Ramos (cell line): Measurements from ENCODE around the gene CALML5.

Source experiments
- in situ Hi-C: fragments of 300-500 bp; cut with MboI; formaldehyde crosslinking; loops from one replicate; pipeline ENCODE4 v1.14.3; 2022; ENCODE audit warnings: low sequenced_read_pairs; ENCODE audit not compliant: unreplicated experiment

CALML5 gene

DNA sequence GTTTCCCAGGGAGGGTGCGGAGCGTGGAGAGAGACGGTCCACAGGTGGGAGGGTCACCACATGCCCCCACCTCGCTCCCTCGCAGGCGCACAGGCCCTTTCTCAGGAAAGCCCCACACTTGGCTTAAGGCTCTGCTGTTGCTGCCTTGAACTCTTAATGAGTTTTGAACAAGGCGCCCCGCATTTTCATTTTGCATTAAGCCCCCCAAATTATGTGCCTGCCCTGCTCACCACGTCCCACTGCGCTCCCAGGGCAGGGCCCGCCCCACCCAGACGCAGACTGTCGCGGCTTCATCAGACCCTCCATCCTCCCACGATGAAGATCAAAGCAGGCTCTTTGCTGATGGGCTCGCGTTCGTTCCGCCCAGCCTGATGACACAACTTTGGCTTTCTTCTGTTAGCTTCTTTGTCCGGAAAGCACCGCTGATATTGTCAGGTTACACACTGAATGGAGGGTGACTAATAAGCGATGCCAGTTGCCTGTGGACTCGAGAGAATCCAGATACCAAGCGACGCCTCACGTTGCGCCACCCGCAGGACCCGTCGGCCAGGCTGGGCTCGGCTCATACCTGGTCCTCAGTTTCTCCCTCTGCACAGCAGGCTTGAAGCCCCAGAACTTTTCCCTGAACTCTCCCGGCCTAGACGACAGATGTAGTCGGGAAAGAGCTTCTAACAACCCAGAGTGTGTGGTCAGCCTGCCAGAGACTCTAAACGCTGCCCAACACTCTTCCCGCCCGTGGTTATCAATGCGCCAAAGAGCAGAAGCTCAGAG, 34.9 kb upstream of the CALML5 start:
- in situ Hi-C loops, result no loop called here

DNA sequence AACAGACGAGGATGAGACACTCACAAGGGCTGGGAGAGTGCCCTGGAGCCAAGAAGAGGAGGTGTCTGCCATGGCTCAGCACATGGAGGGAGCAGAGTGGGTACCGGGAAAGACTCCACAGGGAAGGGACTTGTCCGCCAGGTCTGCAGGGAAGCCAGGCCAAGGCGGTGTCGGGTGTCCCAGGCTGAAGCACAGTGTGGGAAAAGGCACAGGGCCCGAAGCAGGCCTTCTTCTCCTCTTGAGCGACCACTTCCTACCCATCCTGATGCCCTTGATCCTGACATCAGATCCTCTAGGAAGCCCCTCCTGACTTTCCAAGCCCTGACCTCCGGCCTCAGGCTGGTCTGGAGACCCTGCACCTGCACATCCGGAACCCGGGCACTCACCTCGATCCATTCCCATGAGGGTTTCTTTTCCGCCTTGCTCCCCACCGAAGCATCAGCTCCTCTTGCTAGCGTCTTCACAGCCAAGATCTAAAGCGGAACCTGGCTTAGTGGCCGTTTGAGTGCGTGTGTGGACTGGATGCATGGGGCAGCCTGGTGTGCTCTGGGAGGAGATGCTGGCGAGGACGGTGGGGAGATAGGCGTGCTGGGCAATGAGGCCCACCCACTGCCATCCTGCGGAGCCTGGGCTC, 33.8 kb upstream of the CALML5 start:
- in situ Hi-C loops, result no loop called here

DNA sequence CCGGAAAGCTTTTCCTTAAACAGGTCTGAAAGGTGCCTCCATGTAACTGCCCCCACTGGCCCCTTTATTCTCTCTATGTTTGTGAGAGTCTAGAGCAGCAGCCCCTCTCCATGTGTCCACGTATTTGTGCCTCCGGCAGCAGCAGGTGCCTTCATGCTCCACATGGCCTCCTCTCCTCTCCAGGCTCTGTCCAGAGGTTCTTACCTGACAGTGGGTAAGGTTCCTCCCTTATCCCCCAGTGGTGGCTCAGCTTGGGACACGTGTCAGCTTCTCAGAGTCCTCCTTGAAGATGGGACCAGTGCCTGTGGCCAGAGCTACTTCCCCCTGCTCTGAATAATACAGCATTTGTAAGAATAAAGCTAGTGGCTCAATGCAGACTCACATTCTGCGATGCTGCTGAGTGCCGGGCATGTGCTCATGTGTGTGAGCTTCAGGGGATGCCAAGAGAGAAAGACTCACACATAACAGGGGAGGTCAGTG, 33.3 kb upstream of the CALML5 start:
- in situ Hi-C loops, result no loop called here

DNA sequence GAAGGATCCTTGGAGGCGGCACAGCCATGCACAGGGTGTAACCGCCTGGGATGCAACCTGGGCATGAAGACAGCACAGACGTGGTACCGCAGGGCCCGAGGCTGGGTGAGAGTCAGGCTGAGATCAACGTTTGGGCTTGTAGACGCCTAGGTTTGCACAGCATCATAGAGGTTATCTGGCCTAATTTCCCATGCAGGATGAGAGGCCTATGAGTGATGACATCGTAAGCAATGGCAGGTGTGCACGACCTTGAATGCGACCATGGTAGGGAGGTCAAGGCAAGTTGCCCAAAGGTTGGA, 32.9 kb upstream of the CALML5 start:
- in situ Hi-C loops, result no loop called here

DNA sequence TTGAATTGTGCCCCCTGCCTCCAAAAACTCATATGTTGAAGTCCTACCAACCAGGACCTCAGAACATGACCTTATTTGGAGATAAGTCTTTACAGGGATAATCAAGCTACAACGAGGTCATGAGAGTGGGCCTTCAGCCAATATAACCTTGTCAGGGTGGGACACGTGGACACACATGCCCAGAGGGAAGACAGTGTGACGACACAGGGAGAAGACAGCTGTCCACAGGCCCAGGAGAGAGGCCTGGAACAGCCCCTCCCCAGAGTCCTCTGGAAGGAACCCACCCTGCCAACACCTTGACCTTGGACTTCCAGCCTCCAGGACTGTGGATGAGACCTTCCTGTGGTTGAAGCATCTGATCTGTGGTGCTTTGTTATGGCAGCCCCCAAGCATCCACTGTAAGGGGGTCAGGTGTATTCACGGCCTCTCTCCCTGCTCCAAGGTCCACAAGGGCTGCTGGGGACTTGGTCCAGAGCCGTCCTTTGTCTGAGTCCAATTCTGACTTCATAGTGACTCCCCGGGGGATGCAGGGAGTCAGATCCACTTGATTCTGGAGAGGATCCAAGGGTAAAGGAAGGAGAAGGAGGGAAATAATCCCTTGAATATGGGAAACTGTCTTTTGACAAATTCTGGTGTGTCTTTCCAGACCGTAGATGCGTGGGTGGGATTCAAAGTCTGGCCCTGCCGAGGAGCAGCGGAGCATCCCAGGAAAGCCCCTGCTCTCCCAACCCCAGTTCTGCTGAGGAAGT, 32.4 kb upstream of the CALML5 start:
- in situ Hi-C loops, result no loop called here

DNA sequence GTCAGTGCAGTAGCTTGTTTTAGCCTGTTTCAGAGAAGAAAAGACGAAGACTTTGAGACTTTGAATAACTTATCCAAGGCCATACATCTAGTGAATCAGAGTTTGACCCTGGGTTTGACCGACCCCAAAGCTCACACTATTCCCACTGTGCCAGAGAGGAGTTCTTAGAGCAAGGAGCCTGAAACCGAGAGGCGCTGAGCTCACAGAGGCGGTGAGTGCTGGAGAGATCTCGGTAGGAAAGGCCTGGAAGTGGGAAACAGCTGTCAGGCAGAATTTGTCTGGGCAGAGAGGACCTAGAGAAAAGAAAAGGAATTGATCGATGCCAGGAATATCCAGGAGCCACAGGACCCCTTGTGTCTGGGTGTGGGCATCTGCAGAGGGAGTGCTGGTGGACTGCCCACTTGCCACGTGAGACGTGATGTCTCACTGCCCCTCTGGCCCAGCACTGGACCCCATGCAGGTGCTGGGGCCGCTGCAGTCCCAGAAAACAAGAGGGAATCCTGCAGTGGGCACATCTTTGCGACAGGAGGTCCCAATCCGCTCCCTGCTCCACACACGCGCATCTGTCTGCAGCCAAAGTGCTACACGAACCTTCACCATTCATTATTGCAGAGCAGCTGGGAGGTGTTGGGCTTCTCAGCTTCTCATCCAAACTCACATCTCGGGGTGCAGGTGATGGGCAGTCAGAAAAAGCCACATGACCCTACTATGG, 31.6 kb upstream of the CALML5 start:
- in situ Hi-C loops, result no loop called here

DNA sequence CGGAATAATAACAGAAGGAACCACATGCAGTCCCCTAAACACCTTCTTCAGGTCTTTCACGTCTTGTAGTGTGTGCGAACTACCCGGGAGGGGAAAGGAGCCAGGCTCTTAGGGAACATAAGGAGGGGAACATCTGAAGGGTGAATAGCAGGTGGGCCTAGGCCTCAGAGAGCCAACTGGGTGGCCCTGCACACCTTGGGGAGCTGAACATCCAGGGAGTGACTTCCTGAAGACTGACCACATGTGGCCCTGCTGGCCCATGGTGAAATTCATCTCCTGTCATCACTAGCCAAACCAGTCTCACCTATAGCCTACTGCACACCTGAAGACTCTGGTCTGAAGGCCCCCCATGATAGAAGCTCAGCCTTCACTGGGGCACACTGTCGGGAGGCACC, 31.0 kb upstream of the CALML5 start:
- in situ Hi-C loops, result no loop called here

DNA sequence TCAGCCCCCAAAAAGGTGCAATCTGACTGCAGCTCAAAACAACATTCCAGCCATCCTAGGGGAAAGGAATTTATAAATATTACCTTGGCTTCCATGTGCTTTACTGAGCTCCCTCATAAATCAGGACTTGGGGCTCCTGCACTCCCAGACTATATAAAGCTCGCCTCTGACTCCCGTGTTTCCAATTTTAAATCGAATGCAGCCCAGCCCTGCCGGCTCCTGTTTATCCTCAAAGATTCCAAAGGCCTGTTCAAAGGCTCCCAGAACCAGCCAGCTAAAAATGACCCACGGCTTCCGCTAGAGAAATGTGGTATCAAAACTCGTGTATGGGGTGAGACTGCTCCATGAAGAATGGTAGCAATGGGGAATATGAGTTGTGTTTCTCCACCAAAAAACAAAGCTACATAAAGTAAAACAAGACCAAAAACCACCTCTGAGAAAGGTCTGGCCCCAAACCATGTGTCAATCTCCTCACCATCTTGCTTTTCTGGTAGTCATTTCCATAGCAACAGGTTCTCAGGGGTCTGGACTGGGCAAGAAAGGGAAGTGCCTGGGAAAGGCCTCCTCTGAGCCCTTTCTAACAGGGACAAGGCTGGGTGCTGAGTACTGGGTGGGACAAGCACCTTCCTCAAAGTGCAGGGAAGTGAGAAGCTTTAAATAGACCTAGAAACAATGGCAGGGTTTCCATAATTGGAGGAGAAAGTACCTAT, 30.5 kb upstream of the CALML5 start:
- in situ Hi-C loops, result no loop called here

DNA sequence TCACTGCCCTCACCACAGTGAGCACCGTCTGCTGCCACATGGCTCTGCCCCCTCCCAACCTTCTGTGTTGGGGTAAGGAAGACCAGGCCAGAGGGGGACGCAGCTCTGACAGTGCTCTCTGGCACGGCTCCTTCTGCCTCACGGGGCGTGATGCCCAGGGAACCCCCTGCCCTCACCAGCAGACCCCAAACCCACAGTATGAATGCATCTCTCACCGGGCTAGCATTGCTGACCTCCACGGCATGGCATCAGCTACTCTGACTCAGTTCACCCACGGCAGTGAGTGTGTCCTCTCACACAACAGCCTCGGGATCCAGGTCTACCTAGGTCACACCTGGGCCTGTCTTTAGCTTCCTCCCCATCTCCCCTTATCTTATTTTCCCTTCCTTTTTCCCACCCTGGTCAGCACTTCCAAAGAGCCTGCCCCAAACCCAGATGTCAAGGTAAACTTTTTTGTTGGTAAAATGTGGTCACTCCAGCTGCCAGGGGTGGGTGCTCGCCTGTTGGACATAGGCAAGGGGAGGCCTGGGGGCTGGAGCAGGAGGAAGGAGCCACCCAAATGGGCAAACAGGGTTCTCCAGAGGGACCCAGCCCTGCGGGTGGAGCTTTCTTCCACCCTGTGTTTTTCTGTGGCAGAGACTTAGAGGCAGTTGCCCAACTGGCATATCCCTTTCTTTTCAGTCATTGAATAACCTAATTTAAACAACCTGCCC, 29.8 kb upstream of the CALML5 start:
- in situ Hi-C loops, result no loop called here

DNA sequence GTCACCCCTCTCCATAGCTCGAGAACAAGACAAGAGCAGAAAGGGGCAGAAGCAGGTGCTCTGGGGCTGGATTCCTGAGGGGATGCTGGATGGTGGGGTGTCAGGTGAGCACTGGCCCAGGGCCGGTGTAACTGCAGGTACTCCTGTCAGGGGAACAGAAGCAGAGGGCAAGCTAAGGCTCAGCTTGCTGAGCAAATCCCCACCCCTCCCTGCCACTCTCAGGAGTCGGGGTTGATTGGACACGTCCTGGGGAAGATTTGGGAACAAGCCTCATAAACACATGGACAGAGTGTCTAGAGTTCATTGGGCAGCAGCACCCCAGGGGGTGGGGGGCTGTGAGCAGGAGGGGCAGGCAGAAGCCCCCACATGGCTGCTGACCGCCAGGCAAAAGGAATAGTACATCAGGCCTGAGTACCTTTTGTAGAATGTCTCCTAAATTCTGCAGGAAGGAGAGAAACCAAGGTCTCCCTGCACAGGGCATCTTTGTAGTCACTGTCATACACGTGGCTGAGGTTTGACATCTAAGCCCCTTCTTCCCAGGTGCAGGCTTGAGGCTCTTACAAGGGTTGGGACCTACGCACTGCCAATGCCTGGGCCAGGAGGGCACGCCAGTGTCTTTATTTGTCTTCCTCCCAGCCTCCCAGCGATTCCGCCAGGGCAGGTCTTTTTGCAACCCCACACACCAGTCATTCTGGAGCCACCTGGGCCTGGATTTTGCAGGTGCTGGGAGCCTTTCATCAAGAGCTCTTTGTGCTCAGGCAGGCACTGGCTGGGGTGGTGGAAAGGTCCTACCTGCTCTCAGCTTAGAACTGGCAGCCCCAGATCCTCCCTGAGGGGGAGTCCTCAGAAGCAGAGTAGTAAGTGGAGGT, 28.2 kb upstream of the CALML5 start:
- in situ Hi-C loops, result no loop called here

DNA sequence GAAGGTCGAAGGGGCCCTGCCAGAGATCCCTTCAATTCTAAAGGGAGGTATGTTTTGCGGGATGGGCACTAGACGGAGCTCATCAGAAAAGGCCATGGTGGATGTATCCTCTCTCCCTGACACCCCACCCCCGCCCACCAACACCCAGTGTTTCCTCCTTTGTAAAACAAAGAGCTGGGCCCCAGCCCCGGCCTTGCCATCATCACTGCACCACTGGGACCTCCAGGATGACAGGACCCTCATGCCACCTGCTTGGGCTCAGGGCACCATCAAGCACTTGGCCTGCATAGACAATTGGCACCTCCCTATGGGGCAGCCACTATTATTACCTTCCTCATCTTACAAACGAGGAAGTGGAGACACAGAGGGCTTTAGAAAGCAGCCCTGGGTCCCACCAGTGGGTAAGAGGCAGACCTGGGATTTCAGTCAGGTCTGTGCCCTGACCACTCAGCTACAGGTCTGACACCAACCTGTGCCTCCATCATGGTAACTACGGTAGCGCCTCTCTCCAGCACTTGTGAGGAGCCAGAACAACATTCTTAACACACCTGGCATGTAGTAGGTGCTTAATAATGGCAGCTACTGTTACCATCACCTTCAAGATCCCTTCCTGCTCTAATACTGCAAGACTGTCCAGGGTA, 27.4 kb upstream of the CALML5 start:
- in situ Hi-C loops, result no loop called here

DNA sequence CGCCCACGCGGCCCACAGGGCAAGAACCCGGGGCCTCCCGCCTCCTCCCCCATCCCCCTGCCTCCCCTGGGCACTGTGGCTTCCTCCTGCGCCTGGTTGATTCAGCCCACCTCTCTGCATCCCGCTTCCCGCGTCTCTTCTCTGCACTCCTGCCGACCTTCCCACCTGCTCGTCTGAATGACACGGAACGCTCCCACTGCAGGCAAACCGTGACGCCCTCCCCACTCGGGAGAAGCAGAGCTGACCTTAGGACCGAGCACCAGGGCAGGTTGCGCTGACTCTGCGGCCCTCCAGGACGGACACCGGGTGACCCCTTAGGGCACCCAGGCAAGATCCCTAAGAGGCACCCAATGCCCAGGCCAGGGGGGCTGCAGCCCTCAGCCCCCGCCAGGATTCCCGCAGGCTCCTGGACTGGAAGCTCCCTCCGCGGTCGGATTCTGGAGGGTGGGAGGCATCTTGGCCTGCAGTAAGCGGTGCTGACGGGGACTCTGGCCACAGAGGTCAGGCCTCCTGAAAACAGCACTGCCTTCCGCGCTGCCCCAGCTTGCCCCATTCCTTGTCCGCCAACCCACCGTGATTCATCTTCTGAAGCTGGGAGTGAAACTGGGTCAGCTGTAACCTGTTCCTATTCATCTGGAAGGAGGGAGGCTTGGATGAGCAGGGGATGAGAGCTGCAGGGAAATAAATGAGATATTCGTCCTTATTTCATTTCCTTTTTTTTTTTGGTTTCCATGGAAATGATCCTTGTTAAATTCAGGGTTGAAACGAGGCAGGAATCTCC, 26.4 kb upstream of the CALML5 start:
- in situ Hi-C loops, result no loop called here

DNA sequence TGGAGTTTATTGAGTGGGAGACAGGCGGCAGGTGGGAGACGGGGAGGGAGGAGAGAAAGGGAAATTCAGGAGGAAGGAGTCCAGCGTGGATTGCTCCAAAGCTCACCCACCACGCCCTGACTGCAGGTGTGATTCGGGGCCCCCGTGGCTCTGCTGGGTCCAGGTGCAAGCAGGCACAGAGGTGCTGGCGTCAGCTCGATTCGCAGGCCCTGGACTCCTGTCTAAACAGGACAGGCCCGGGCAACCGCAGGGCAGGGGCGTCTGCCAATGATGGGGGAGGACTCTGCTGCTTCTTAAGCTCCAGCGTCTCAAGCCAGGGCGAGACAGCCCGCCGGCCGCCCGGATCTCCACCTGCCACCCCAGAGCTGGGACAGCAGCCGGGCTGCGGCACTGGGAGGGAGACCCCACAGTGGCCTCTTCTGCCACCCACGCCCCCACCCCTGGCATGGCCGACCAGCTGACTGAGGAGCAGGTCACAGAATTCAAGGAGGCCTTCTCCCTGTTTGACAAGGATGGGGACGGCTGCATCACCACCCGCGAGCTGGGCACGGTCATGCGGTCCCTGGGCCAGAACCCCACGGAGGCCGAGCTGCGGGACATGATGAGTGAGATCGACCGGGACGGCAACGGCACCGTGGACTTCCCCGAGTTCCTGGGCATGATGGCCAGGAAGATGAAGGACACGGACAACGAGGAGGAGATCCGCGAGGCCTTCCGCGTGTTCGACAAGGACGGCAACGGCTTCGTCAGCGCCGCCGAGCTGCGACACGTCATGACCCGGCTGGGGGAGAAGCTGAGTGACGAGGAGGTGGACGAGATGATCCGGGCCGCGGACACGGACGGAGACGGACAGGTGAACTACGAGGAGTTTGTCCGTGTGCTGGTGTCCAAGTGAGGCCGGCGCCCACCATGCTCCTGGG, 25.5 kb upstream of the CALML5 start, which contains the start of gene CALML3:
TSS of gene CALML3 (plus strand) at position 321 of the 920 bp plus-strand sequence. CDS start at position 446, 125 bp downstream.
- in situ Hi-C loops, result no loop called here

DNA sequence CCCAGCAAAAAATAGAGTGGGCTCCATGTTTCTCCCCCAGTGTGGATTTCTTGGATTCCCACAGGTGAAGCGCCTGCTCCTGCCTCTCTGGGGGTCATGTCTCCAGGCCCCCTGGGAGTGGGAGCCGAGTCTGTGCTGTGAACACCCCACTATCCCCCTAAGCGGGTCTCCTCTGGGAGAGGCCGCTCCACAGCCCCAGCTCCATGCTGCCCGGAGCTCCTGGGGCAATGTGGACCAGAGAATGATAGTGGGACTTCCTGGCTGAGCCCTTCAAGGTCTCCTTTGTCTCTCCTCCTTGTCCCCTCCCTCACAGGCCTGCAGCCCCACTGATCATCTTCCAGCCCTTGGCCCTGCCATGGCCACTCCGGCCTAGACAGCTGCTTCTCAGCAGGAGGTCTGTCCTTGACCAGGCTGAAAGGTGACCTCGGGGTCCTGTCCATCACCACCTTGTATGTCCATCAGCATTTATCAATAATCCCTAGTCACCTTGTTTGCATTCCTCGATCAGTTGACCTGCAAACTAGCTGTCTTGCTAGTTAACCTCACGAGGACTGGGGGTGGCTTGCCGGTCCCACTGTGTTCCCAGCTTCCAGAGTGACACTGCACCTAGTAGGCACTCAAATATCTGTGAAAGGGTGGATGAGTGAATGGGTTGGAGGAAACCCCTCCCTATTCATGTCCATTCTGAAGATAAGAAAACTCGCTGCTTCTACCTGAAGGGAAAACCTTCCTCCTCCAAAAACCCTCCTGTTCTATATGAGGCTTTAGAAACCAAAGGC, 24.6 kb upstream of the CALML5 start:
- in situ Hi-C loops, result no loop called here

DNA sequence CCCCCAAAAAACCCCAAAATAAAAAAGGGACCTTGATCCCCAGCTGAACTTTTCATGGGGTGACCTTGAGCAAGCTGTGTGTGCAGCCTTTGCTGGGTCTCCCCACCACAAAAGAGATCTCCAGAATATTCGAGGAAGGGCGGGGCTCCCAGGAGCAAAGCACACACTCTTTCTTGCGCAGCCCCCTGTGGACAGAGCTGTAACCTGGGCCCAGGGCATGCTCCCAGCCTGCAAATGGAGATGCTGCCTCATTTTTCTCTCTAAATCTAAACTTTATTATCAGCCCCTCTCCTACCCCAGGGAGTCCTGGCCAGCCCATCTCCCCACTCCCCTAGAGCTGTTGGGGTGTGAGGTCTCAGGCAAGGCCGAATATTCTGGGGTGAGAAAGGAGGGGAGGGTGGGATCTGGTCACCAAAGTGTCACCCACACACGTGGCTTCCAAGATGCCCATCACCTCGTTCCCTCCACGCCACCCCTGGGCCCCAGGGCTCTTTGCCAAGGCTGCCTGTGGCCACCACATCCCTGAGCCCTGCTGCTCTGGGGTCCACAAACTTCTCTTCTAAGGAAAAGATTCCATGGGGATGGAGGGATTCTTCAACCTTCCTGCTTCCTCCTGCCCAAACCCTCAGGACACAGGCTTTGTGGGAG, 23.7 kb upstream of the CALML5 start:
- in situ Hi-C loops, result no loop called here
